ENCODE data around the gene SPDYE16. TPM values are rescaled to one million over a fixed set of nuclear protein-coding genes. Genes with fewer than 3 reads are reported as not detected.
"Not testable (repeated sequence)": the region's sequence is repeated elsewhere in the genome, so short reads cannot be mapped to it uniquely, and the experiment has no call there.

Gene SPDYE16
- polyA plus RNA-seq, 1 experiment = not detected

GRCh38 chr7:76505168-76506080, 37.7 kb downstream of the SPDYE16 start:
- ChIA-PET CTCF (no interaction called here), POLR2A (no interaction called here)
- TF ChIP-seq, protein P1, sequence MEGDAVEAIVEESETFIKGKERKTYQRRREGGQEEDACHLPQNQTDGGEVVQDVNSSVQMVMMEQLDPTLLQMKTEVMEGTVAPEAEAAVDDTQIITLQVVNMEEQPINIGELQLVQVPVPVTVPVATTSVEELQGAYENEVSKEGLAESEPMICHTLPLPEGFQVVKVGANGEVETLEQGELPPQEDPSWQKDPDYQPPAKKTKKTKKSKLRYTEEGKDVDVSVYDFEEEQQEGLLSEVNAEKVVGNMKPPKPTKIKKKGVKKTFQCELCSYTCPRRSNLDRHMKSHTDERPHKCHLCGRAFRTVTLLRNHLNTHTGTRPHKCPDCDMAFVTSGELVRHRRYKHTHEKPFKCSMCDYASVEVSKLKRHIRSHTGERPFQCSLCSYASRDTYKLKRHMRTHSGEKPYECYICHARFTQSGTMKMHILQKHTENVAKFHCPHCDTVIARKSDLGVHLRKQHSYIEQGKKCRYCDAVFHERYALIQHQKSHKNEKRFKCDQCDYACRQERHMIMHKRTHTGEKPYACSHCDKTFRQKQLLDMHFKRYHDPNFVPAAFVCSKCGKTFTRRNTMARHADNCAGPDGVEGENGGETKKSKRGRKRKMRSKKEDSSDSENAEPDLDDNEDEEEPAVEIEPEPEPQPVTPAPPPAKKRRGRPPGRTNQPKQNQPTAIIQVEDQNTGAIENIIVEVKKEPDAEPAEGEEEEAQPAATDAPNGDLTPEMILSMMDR (IDR thresholded peaks at IDR 0.05; ENCODE audit: low read depth, low read length) = no peak
- H3K9me3 ChIP-seq (ENCODE audit: control insufficient read depth, insufficient read depth, low read length) = no peaks in the 10 kb centered on the region; the same call in 1 of the 2 replicates
- H3K27me3 ChIP-seq (ENCODE audit: control insufficient read depth, insufficient read depth, low read length) = no peaks in the 10 kb centered on the region
- H3K4me3 ChIP-seq (ENCODE audit: low read depth, low read length) = no peak overlapping the region
- no peak overlapping the region for H3K27ac ChIP-seq (ENCODE audit: low read depth, low read length)
- DNase-seq (ENCODE audit: low read depth, low spot score) = no peak

DNA sequence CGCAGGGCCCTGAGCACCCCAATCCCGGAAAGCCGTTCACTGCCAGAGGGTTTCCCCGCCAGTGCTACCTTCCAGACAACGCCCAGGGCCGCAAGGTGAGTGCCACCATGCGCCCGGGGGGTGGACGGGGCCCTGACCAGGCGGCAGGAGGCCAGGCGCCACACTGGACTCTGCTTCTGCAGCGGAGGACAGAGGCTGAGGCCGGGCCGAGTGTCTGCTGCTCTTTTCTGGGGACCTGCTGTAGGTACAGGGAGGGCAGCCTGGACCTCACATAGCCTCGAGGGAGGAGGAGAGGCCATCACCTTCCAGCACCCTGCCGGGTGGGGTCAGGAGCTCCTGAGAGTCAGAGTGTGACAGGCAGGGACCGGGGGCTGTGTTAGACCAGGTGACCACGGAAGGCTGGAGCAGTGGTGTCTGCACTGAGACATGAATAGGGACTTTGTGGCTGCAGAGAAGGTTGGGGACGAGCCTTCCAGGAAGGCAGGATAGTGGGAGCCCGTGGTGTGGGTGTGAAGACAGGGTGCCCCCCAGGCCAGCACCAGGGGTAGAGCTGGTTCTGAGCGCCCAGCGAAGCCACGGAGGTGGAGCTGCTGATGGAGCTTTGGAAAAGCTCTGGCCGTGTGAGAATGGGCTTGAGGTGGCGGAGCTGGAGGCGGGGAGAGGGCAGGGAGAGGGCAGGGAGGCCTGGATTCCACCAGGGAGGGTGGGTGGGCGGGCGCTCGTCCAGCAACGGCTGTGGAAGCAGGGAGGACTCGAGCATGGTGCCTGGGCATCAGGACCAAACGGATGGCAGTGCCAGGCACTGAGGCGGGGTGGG, 38.5 kb downstream of the SPDYE16 start:
- CTCF ChIA-PET; H3K27me3 ChIP-seq (ENCODE audit: control insufficient read depth, insufficient read depth, low read length); H3K4me3 ChIP-seq (ENCODE audit: low read depth, low read length); H3K9me3 ChIP-seq (ENCODE audit: control insufficient read depth, insufficient read depth, low read length); DNase-seq (ENCODE audit: low read depth, low spot score); H3K27ac ChIP-seq (ENCODE audit: low read depth, low read length); POLR2A ChIA-PET: not testable (repeated sequence)

- DNase-seq (ENCODE audit: low read depth, low spot score); H3K9me3 ChIP-seq (ENCODE audit: control insufficient read depth, insufficient read depth, low read length); POLR2A ChIA-PET; H3K27me3 ChIP-seq (ENCODE audit: control insufficient read depth, insufficient read depth, low read length); H3K27ac ChIP-seq (ENCODE audit: low read depth, low read length); CTCF ChIA-PET; H3K4me3 ChIP-seq (ENCODE audit: low read depth, low read length): not testable (repeated sequence)
These were observed 39.9 kb downstream of the SPDYE16 start for GRCh38 chr7:76503244-76503643.

GRCh38 chr7:76502836-76503235, 40.3 kb downstream of the SPDYE16 start:
- H3K27ac ChIP-seq (ENCODE audit: low read depth, low read length); DNase-seq (ENCODE audit: low read depth, low spot score); H3K27me3 ChIP-seq (ENCODE audit: control insufficient read depth, insufficient read depth, low read length); CTCF ChIA-PET; H3K9me3 ChIP-seq (ENCODE audit: control insufficient read depth, insufficient read depth, low read length); H3K4me3 ChIP-seq (ENCODE audit: low read depth, low read length); POLR2A ChIA-PET: not testable (repeated sequence)

- DNase-seq (ENCODE audit: low read depth, low spot score); H3K9me3 ChIP-seq (ENCODE audit: control insufficient read depth, insufficient read depth, low read length); H3K27me3 ChIP-seq (ENCODE audit: control insufficient read depth, insufficient read depth, low read length); H3K27ac ChIP-seq (ENCODE audit: low read depth, low read length); H3K4me3 ChIP-seq (ENCODE audit: low read depth, low read length); POLR2A ChIA-PET; CTCF ChIA-PET: not testable (repeated sequence)
These were observed 40.9 kb downstream of the SPDYE16 start for GRCh38 chr7:76502224-76502623.

- DNase-seq (ENCODE audit: low read depth, low spot score); H3K27ac ChIP-seq (ENCODE audit: low read depth, low read length); H3K4me3 ChIP-seq (ENCODE audit: low read depth, low read length); H3K9me3 ChIP-seq (ENCODE audit: control insufficient read depth, insufficient read depth, low read length); H3K27me3 ChIP-seq (ENCODE audit: control insufficient read depth, insufficient read depth, low read length); POLR2A ChIA-PET; CTCF ChIA-PET: not testable (repeated sequence)
These were observed 43.2 kb downstream of the SPDYE16 start for GRCh38 chr7:76499924-76500241.

DNA sequence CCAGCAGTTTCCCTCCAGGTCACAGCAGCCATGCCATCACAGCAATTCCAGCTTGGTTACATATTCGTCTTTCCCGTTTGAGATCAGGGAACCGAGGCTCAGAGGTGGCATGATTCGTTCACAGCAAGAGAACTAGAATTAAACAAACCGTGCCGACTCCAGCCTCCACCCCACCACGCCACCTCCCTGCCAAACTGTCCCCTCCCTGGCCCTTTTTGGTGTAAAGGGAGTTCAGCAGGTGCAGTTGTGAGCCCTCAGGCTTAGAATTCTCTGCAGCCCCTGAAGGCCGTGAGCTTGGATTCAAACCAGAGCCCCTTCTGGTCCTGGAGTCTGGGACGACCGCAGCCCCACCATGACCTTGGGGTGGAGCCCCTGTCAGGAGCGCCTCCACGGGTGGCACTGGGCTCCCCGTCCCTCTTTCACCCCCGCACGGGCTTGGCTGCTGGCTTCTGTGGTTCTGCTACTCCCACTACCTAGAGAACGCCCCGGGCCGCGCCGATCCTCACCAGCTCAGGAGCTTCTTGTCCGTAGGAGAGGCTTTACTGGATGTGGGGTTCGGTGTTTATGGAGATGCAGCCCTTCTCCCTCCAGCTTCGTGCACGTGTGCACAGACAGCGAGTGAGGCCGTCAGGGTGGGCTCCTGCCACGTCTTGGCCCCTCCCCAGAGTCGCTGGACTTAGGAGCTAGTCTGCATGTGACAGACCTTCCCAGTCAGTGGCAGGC, 43.7 kb downstream of the SPDYE16 start:
- H3K27ac ChIP-seq (ENCODE audit: low read depth, low read length); H3K9me3 ChIP-seq (ENCODE audit: control insufficient read depth, insufficient read depth, low read length); CTCF ChIA-PET; H3K27me3 ChIP-seq (ENCODE audit: control insufficient read depth, insufficient read depth, low read length); H3K4me3 ChIP-seq (ENCODE audit: low read depth, low read length); DNase-seq (ENCODE audit: low read depth, low spot score); POLR2A ChIA-PET: not testable (repeated sequence)

GRCh38 chr7:76498583-76499200, 44.4 kb downstream of the SPDYE16 start:
- H3K4me3 ChIP-seq (ENCODE audit: low read depth, low read length); POLR2A ChIA-PET; DNase-seq (ENCODE audit: low read depth, low spot score); H3K27ac ChIP-seq (ENCODE audit: low read depth, low read length); H3K9me3 ChIP-seq (ENCODE audit: control insufficient read depth, insufficient read depth, low read length); CTCF ChIA-PET; H3K27me3 ChIP-seq (ENCODE audit: control insufficient read depth, insufficient read depth, low read length): not testable (repeated sequence)

GRCh38 chr7:76497918-76498582, 45.0 kb downstream of the SPDYE16 start:
- CTCF ChIA-PET; H3K27ac ChIP-seq (ENCODE audit: low read depth, low read length); H3K27me3 ChIP-seq (ENCODE audit: control insufficient read depth, insufficient read depth, low read length); POLR2A ChIA-PET; DNase-seq (ENCODE audit: low read depth, low spot score); H3K4me3 ChIP-seq (ENCODE audit: low read depth, low read length); H3K9me3 ChIP-seq (ENCODE audit: control insufficient read depth, insufficient read depth, low read length): not testable (repeated sequence)

DNA sequence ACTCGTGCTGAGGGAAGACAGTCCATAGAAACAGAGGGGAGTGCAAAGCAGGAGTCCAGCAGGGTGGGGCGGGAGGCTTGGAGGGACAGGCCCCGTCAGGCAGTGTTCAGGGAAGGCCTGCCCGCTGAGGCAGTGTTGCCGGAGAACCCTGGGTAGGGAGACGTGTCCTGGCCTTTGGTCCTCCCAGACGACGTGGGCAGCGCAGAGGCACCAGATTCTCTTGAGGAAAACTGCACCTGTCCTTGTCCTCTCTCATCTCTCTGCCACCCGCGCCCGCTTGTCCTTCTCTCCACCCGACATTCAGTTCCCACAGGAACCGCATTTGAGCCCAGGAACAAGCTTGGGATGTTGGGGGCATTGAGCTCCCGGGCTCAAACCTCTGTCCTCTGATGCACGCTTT, 47.4 kb downstream of the SPDYE16 start:
- DNase-seq (ENCODE audit: low read depth, low spot score); POLR2A ChIA-PET; CTCF ChIA-PET: not testable (repeated sequence)

More for the DNA sequence above, 47.4 kb downstream of the SPDYE16 start:
- not testable (repeated sequence) for H3K27me3 ChIP-seq (ENCODE audit: control insufficient read depth, insufficient read depth, low read length); H3K4me3 ChIP-seq (ENCODE audit: low read depth, low read length); H3K9me3 ChIP-seq (ENCODE audit: control insufficient read depth, insufficient read depth, low read length); H3K27ac ChIP-seq (ENCODE audit: low read depth, low read length)

Measured in AG04450 (cell line).